Activated CD8-positive, alpha-beta memory T cell treated with anti-CD3 and anti-CD28 coated beads, Interleukin-2, amount 50 U/mL, for 24 hours (primary cell): ENCODE results near the gene GCKR.
"Not testable (repeated sequence)": the region's sequence is repeated elsewhere in the genome, so short reads cannot be mapped to it uniquely, and the experiment has no call there.

Experiments used
- DNase-seq: peaks from one replicate; pipeline ENCODE4 v3.0.0-alpha.2; 2020; ENCODE audit errors: extremely low read depth

Gene GCKR

DNA sequence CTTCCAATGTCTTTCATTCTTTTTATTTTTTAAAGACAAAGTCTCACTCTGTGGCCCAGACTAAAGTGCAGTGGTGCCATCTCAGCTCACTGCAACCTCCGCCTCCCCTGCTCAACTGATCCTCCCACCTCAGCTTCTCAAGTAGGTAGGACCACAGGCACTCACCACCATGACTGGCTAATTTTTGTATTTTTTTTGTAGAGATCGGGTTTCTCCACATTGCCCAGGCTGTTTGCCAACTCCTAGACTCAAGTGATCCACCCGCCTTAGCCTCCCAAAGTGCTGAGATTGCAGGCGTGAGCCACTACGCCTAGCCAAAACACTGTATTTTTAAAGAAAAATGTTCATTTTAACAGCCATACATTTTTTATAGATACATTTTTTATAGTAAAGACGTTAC lies 12.7 kb downstream of the GCKR start:
- DNase-seq = no peak

DNA sequence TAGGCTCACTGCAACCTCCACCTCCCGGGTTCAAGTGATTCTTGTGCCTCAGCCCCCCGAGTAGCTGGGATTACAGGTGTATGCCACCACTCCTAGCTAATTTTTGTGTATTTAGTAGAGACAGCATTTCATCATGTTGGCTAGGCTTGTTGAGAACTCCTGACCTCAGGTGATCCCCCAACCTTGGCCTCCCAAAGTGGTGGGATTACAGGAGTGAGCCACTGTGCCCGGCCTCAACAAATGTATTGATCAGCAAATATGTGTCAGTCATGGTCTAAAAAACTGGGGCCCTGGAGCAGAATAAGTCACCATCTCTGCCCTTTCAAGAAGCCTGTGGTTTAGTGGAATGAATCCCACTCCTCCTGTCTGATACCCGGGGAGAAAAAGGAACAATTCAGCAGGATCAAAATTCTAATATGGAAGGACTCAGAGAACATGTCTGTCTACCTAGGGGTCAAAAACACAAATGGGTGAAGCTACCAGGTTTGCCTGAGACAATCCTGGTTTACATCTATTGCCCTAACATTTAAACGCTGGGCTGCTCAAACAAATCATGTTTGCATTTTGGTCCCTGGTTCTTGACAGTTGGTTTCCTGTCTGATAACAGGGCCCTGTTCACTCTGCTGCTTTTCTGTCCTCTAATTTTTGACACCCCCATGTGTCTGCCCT lies 21.6 kb downstream of the GCKR start:
- no peak for DNase-seq

- DNase-seq = no peak
Observed at GRCh38 chr2:27518782-27519113, 22.1 kb downstream of the GCKR start.

DNA sequence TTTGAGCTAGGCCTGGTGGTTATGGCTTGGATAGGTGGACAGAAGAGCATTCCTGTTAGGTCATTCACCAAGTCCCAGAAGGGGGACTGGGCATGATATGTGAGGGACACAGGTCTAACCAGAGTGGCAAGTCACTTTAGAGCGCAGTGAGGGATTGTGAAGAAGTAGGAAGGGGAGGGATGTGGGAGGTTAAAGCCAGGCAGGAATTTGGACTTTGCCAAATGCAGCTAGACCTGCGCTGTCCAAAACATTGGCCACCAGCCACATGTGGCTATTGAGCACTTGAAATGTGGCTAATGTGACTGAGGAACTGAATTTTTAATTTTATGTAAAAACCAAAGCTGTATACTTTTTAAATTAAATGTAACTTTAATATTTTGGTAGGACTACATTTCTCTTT lies 23.7 kb downstream of the GCKR start:
- no peak for DNase-seq

- no peak for DNase-seq
Observed at GRCh38 chr2:27522400-27522945, 25.8 kb downstream of the GCKR start.

- no peak for DNase-seq
Observed at GRCh38 chr2:27527182-27527581, 30.5 kb downstream of the GCKR start.

DNA sequence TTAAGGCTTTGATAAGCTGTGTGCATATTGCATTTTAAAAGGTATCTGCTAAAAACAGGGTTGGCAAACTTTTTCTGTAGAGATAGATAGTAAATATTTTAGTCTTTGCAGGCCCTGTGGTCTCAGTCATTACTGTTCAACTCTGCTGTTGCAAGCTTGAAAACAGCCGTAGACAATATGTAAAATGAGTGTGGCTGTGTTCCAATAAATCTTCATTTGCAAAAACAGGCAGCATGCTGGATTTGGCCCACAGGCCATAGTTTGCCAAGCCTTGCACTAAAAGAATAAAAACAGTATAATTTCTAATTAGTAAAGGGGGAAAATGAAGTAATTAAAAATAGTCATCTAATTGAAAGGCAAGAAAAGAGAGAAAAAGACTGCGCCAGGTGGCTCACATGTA lies 35.3 kb downstream of the GCKR start:
- no peak for DNase-seq

- DNase-seq = no peak
Observed at GRCh38 chr2:27537287-27537686, 40.6 kb downstream of the GCKR start.

- DNase-seq = not testable (repeated sequence)
Observed at GRCh38 chr2:27538839-27539450, 42.3 kb downstream of the GCKR start.

- DNase-seq = not testable (repeated sequence)
Observed at GRCh38 chr2:27539649-27540048, 43.0 kb downstream of the GCKR start.

GRCh38 chr2:27544143-27544821 lies 47.6 kb downstream of the GCKR start:
- no peak for DNase-seq

- no peak for DNase-seq
Observed at GRCh38 chr2:27545348-27546141, 48.9 kb downstream of the GCKR start.

DNA sequence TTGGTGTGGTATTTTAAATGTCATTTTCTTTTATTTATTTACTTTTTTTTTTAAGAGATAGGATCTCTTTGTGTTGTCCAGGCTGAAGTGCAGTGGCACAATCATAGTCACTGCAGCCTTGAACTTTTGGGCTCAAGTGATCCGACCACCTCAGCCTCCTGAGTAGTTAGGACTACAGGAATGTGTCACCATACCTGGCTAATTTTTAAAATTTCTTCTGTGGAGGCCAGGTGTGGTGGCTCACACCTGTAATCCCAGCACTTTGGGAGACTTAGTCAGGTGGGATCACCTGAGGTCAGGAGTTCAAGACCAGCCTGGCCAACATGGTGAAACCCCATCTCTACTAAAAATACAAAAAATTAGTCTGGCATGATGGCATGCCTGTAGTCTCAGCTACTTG lies 52.7 kb downstream of the GCKR start:
- DNase-seq = no peak

GRCh38 chr2:27551514-27551913 lies 54.9 kb downstream of the GCKR start:
- DNase-seq = no peak

DNA sequence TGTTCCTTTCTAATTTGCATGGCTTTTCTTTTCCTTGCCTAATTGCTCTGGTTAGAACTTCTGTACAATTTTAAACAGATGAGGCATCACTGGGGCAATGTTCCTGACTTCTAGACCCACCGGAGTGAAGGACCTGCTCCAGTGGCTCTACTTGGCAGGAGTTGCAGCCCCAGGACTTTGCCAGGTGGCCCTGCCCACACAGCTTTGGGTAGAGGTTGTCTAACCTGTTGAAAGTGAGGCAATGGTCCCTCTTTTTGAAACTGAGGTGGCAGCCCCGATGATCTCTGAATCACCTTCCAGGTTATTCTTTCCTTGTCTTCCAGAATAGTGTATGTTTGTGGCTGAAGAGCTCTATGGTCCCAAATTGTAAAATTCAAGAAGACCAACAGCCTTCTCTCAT lies 56.3 kb downstream of the GCKR start:
- no peak for DNase-seq

DNA sequence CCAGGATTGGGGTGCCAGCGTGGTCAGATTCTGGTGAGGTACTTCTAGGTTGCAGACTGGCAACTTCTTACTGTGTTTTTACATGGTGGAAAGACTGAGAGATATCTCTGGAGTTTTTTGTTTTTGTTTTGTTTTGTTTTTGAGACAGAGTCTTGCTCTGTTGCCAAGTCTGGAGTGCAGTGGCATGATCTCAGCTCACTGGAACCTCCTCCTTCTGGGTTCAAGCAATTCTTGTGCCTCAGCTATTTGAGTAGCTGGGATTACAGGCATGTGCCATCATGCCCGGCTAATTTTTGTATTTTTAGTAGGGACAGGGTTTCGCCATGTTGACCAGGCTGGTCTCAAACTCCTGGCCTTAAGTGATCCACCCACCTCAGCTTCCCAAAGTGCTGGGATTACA lies 57.8 kb downstream of the GCKR start:
- DNase-seq = not testable (repeated sequence)

GRCh38 chr2:27559228-27559627 lies 62.6 kb downstream of the GCKR start:
- DNase-seq = no peak

DNA sequence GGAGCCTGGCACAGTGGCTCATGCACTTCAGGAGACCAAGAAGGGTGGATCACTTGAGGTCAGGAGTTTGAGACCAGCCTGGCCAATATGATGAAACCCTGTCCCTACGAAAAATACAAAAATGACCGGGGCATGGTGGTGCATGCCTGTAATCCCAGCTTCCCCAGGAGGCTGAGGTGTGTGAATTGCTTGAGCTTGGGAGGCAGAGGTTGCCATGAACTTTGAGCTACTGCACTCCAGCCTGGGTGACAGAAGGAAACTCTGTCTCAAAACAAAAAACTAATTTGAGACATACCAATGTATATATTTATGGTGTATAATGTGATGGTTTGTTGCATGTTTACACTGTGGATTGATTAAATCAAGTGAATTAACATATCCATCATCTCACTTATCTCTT lies 64.4 kb downstream of the GCKR start:
- DNase-seq = no peak

GRCh38 chr2:27566628-27567027 lies 70.0 kb downstream of the GCKR start:
- no peak for DNase-seq

GRCh38 chr2:27569398-27569797 lies 72.8 kb downstream of the GCKR start:
- DNase-seq = no peak

- no peak for DNase-seq
Observed at GRCh38 chr2:27571197-27571596, 74.6 kb downstream of the GCKR start.

DNA sequence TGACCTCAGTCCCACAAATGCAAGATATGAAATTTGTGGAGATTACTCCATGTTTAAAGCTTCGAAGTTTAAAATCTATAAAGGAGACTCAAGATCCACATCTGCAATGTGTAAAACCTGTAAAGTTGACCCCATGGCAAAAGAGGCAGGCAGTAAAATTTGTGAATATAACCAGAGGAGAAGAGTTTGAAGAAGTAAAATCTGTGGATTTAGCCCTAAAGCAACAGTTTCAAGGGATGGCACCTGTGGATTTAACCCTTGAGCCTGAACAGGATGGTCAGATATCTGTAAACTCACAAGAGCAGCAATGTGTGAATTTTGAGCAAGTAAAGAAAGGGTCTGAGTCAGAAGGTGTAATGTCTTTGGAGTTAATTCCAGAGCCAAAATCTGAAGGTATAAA lies 75.0 kb downstream of the GCKR start:
- DNase-seq = no peak
